ENCODE data around the gene USP3.

USP3 gene

GRCh38 chr15:63555507-63555906, 51.1 kb downstream of the USP3 start:
- DNase-seq (ENCODE audit: low spot score), result no peak
- TF ChIP-seq, protein P1, sequence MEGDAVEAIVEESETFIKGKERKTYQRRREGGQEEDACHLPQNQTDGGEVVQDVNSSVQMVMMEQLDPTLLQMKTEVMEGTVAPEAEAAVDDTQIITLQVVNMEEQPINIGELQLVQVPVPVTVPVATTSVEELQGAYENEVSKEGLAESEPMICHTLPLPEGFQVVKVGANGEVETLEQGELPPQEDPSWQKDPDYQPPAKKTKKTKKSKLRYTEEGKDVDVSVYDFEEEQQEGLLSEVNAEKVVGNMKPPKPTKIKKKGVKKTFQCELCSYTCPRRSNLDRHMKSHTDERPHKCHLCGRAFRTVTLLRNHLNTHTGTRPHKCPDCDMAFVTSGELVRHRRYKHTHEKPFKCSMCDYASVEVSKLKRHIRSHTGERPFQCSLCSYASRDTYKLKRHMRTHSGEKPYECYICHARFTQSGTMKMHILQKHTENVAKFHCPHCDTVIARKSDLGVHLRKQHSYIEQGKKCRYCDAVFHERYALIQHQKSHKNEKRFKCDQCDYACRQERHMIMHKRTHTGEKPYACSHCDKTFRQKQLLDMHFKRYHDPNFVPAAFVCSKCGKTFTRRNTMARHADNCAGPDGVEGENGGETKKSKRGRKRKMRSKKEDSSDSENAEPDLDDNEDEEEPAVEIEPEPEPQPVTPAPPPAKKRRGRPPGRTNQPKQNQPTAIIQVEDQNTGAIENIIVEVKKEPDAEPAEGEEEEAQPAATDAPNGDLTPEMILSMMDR (IDR thresholded peaks at IDR 0.05; ENCODE audit: extremely low read depth, missing control alignments), result no peak

DNA sequence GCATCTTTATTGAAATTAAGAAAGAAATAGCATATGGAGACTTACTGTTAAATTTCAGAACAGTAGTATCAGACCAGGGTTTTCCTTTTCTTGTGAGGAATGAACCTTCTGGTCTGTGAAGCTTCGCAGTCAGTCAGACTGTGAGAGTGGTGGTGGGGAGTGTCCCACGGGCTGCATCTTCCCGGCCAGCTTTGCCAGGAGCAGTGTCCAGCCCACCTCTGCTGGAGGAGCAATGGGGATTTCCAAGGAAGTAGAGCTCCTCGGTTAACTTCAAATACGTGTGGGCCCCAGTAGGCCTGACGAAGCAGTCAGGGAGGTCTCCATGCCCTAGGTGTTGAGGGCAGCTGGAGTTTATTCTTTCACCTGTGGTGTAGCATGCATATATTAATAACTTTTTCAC, 51.9 kb downstream of the USP3 start:
- DNase-seq (ENCODE audit: low spot score), result no peak
- TF ChIP-seq, protein P1 (IDR thresholded peaks at IDR 0.05; ENCODE audit: extremely low read depth, missing control alignments), result no peak

- no peak for DNase-seq (ENCODE audit: low spot score)
- TF ChIP-seq, protein P1 (IDR thresholded peaks at IDR 0.05; ENCODE audit: extremely low read depth, missing control alignments), result no peak
Measured at GRCh38 chr15:63556736-63557135, 52.3 kb downstream of the USP3 start.

GRCh38 chr15:63559753-63560152, 55.4 kb downstream of the USP3 start:
- TF ChIP-seq, protein P1 (IDR thresholded peaks at IDR 0.05; ENCODE audit: extremely low read depth, missing control alignments), result no peak
- no peak for DNase-seq (ENCODE audit: low spot score)

DNA sequence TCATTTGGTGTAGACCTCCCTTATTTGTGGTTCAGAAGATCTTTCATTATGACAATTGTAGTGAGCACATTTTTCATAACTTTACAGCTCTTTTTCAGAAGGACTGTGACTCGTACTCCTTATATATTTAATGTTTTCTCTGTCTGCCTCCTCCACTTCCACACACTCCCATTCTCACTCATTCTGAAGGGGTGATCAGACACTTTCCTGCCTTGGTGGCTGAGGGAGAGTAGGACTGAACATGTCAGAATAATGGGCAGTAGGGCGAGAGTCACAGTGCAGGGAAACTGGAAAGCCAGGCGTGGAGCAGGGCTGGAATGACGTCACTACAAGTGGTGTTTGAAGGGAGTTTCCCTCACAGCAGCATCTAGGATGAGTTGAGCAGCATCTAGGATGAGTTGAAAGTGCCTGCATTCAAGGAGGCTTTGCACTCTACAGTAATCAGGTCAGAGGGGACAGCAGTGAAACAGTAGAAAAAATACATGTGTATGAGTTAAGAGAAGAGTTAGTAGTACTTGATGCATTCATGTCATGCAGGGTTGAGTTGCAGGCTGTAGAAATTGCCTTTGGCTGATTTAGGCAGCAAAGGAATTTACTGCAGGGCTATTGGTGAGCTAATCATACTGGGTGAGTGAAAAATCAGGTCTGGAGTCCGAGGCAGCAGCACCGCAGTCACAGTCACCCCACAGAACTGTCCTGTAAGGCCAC, 56.5 kb downstream of the USP3 start:
- TF ChIP-seq, protein P1 (IDR thresholded peaks at IDR 0.05; ENCODE audit: extremely low read depth, missing control alignments), result no peak
- DNase-seq (ENCODE audit: low spot score), result peak; percentile 43

DNA sequence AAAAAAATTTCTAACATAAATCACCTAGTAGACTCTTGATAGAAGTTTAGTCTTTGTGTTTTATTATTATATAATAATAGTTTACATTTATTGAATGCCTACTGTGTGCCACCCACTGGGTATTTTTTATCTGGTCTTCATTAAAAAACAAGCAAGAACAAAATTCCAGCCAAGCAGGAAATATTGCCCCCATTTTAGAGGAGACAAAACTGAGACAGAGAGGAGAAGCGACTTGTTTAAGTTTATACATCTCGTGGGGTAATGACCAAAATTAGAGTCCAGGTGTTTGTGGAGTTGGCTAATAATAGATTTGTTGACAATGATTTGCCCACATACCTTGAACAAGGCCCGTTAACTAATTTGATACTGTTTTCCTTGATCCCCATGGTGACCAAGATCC, 59.7 kb downstream of the USP3 start:
- TF ChIP-seq, protein P1 (IDR thresholded peaks at IDR 0.05; ENCODE audit: extremely low read depth, missing control alignments), result no peak

GRCh38 chr15:63565536-63566186, 61.3 kb downstream of the USP3 start:
- TF ChIP-seq, protein P1 (IDR thresholded peaks at IDR 0.05; ENCODE audit: extremely low read depth, missing control alignments), result no peak
- DNase-seq (ENCODE audit: low spot score), result no peak

More for the DNA sequence above, 59.7 kb downstream of the USP3 start:
- no peak for DNase-seq (ENCODE audit: low spot score)
